ENCODE measurements around the gene KIT.

The KIT gene

GRCh38 chr4:54703182-54703581 lies 45.4 kb downstream of the KIT start:
- Mint-ChIP-seq H3K36me3 (no peaks in the 10 kb centered on the region), H3K27ac (no peak overlapping the region)

GRCh38 chr4:54707406-54707805 lies 49.6 kb downstream of the KIT start:
- Mint-ChIP-seq H3K27me3 (peaks cover 20 to 21% of the 10 kb centered on the region in 2 donors), H3K4me1 (peaks cover 2 to 4% of the 10 kb centered on the region in 2 donors), H3K27ac (no peak overlapping the region), H3K4me3 (no peak overlapping the region), H3K9me3 (no peaks in the 10 kb centered on the region), H3K36me3 (no peaks in the 10 kb centered on the region)
- ATAC-seq (replicated peaks) (no peak), DNase-seq (no peak)

More at GRCh38 chr4:54703182-54703581, 45.4 kb downstream of the KIT start:
- no peak for DNase-seq
- H3K4me3 Mint-ChIP-seq = no peak overlapping the region
- H3K27me3 Mint-ChIP-seq = peaks cover 5 to 12% of the 10 kb centered on the region in 2 donors
- no peaks in the 10 kb centered on the region for H3K4me1 Mint-ChIP-seq
- H3K9me3 Mint-ChIP-seq = no peaks in the 10 kb centered on the region
- no peak for ATAC-seq (replicated peaks)

GRCh38 chr4:54708339-54709279 lies 50.9 kb downstream of the KIT start:
- Mint-ChIP-seq H3K9me3 (no peaks in the 10 kb centered on the region), H3K36me3 (no peaks in the 10 kb centered on the region), H3K4me1 (peaks cover 2 to 4% of the 10 kb centered on the region in 2 donors), H3K4me3 (no peak overlapping the region), H3K27ac (no peak overlapping the region), H3K27me3 (peaks cover 20 to 21% of the 10 kb centered on the region in 2 donors)
- no peak for DNase-seq
- ATAC-seq (replicated peaks) = peak in 1 of 2 donors; percentile 12

GRCh38 chr4:54709400-54709799 lies 51.6 kb downstream of the KIT start:
- Mint-ChIP-seq H3K27me3 (peaks cover 20 to 21% of the 10 kb centered on the region in 2 donors), H3K4me3 (no peak overlapping the region), H3K4me1 (peaks cover 2 to 4% of the 10 kb centered on the region in 2 donors), H3K9me3 (no peaks in the 10 kb centered on the region), H3K27ac (no peak overlapping the region), H3K36me3 (no peaks in the 10 kb centered on the region)
- DNase-seq = no peak
- no peak for ATAC-seq (replicated peaks)

- Mint-ChIP-seq H3K9me3 (no peaks in the 10 kb centered on the region), H3K27ac (no peak overlapping the region), H3K4me1 (peaks cover 2 to 4% of the 10 kb centered on the region in 2 donors), H3K27me3 (peaks cover 15 to 20% of the 10 kb centered on the region in 2 donors), H3K36me3 (no peaks in the 10 kb centered on the region), H3K4me3 (no peak overlapping the region)
- no peak for DNase-seq
- no peak for ATAC-seq (replicated peaks)
These were observed 54.4 kb downstream of the KIT start for GRCh38 chr4:54712206-54712605.

GRCh38 chr4:54714631-54715030 lies 56.9 kb downstream of the KIT start:
- peaks cover 0 to under 1% of the 10 kb centered on the region in 2 donors for H3K4me1 Mint-ChIP-seq
- H3K9me3 Mint-ChIP-seq = no peaks in the 10 kb centered on the region
- H3K36me3 Mint-ChIP-seq = no peaks in the 10 kb centered on the region
- peaks cover 0 to 5% of the 10 kb centered on the region in 2 donors for H3K27me3 Mint-ChIP-seq
- no peak for DNase-seq
- ATAC-seq (replicated peaks) = no peak
- H3K4me3 Mint-ChIP-seq = no peak overlapping the region
- no peak overlapping the region for H3K27ac Mint-ChIP-seq

- Mint-ChIP-seq H3K36me3 (no peaks in the 10 kb centered on the region), H3K27ac (no peak overlapping the region), H3K27me3 (no peaks in the 10 kb centered on the region), H3K4me1 (no peaks in the 10 kb centered on the region), H3K4me3 (no peak overlapping the region), H3K9me3 (no peaks in the 10 kb centered on the region)
- DNase-seq (no peak), ATAC-seq (replicated peaks) (no peak)
These were observed 58.8 kb downstream of the KIT start for GRCh38 chr4:54716478-54717065.

GRCh38 chr4:54717694-54718093 lies 59.9 kb downstream of the KIT start:
- no peak for ATAC-seq (replicated peaks)
- H3K9me3 Mint-ChIP-seq = no peaks in the 10 kb centered on the region

GRCh38 chr4:54719378-54719777 lies 61.6 kb downstream of the KIT start:
- no peak for DNase-seq
- Mint-ChIP-seq H3K4me3 (no peak overlapping the region), H3K4me1 (no peaks in the 10 kb centered on the region), H3K9me3 (no peaks in the 10 kb centered on the region), H3K27ac (no peak overlapping the region), H3K27me3 (no peaks in the 10 kb centered on the region), H3K36me3 (no peaks in the 10 kb centered on the region)
- ATAC-seq (replicated peaks) = no peak

More at GRCh38 chr4:54717694-54718093, 59.9 kb downstream of the KIT start:
- no peak for DNase-seq
- H3K4me3 Mint-ChIP-seq = no peak overlapping the region
- H3K4me1 Mint-ChIP-seq = no peaks in the 10 kb centered on the region
- no peak overlapping the region for H3K27ac Mint-ChIP-seq
- H3K27me3 Mint-ChIP-seq = no peaks in the 10 kb centered on the region
- no peaks in the 10 kb centered on the region for H3K36me3 Mint-ChIP-seq

- no peak overlapping the region for H3K4me3 Mint-ChIP-seq
- ATAC-seq (replicated peaks) (no peak), DNase-seq (no peak)
- no peaks in the 10 kb centered on the region for H3K27me3 Mint-ChIP-seq
- H3K9me3 Mint-ChIP-seq = peaks cover 0 to 2% of the 10 kb centered on the region in 2 donors
- H3K4me1 Mint-ChIP-seq = peaks cover 8 to 20% of the 10 kb centered on the region in 2 donors
- H3K36me3 Mint-ChIP-seq = no peaks in the 10 kb centered on the region
- H3K27ac Mint-ChIP-seq = no peak overlapping the region
These were observed 65.5 kb downstream of the KIT start for GRCh38 chr4:54723220-54723619.

- H3K36me3 Mint-ChIP-seq = no peaks in the 10 kb centered on the region
- DNase-seq (no peak), ATAC-seq (replicated peaks) (no peak)
- H3K4me1 Mint-ChIP-seq = peaks cover 11 to 26% of the 10 kb centered on the region in 2 donors
- no peaks in the 10 kb centered on the region for H3K27me3 Mint-ChIP-seq
- no peak overlapping the region for H3K4me3 Mint-ChIP-seq
- H3K9me3 Mint-ChIP-seq = peaks cover 0 to 2% of the 10 kb centered on the region in 2 donors
- H3K27ac Mint-ChIP-seq = no peak overlapping the region
These were observed 66.1 kb downstream of the KIT start for GRCh38 chr4:54723820-54724219.

GRCh38 chr4:54726907-54727306 lies 69.2 kb downstream of the KIT start:
- Mint-ChIP-seq H3K27ac (no peak overlapping the region), H3K9me3 (peaks cover 0 to 2% of the 10 kb centered on the region in 2 donors), H3K4me1 (peaks cover 11 to 28% of the 10 kb centered on the region in 2 donors), H3K4me3 (peak overlapping the region in 1 of 2 donors; percentile 14), H3K27me3 (no peaks in the 10 kb centered on the region), H3K36me3 (no peaks in the 10 kb centered on the region)
- no peak for DNase-seq
- peak; percentile 10 to 48 for ATAC-seq (replicated peaks)

- Mint-ChIP-seq H3K4me3 (no peak overlapping the region), H3K27me3 (no peaks in the 10 kb centered on the region), H3K9me3 (peaks cover 0 to 2% of the 10 kb centered on the region in 2 donors), H3K27ac (no peak overlapping the region), H3K36me3 (no peaks in the 10 kb centered on the region), H3K4me1 (peaks cover 11 to 28% of the 10 kb centered on the region in 2 donors)
- no peak for DNase-seq
- ATAC-seq (replicated peaks) = peak; percentile 79 to 87
These were observed 69.6 kb downstream of the KIT start for GRCh38 chr4:54727346-54727745.

- Mint-ChIP-seq H3K4me1 (peaks cover 11 to 28% of the 10 kb centered on the region in 2 donors), H3K36me3 (no peaks in the 10 kb centered on the region), H3K27ac (no peak overlapping the region), H3K27me3 (no peaks in the 10 kb centered on the region), H3K4me3 (no peak overlapping the region), H3K9me3 (peaks cover 0 to 2% of the 10 kb centered on the region in 2 donors)
- DNase-seq = no peak
- peak in 1 of 2 donors; percentile 23 for ATAC-seq (replicated peaks)
These were observed 70.6 kb downstream of the KIT start for GRCh38 chr4:54728368-54728767.

GRCh38 chr4:54729256-54729655 lies 71.5 kb downstream of the KIT start:
- DNase-seq = no peak
- Mint-ChIP-seq H3K27ac (no peak overlapping the region), H3K27me3 (no peaks in the 10 kb centered on the region), H3K36me3 (no peaks in the 10 kb centered on the region), H3K9me3 (peaks cover 0 to 2% of the 10 kb centered on the region in 2 donors), H3K4me3 (no peak overlapping the region), H3K4me1 (peaks cover 11 to 28% of the 10 kb centered on the region in 2 donors)
- no peak for ATAC-seq (replicated peaks)

Data from stimulated activated naive B cell treated with anti-CD40 and anti-IgM and Interleukin-4, amounts not matched to agents 10 μg/mL and 1 μg/mL and 100 μg/mL, for 72 hours (primary cell).